GM10266 (cell line): ENCODE results near the gene CYB5D1.

Experiments
- DNase-seq: peaks from one replicate; pipeline ENCODE4 v3.0.0; 2012; ENCODE audit errors: extremely low spot score
- TF ChIP-seq, protein P1 (sequence below): IDR thresholded peaks from 2 replicates; pipeline ENCODE4 v1.5.1; 2012; ENCODE audit warnings: mild to moderate bottlenecking, low read depth; ENCODE audit not compliant: control insufficient read depth, insufficient read depth; ENCODE audit errors: missing control alignments

The CYB5D1 gene

DNA sequence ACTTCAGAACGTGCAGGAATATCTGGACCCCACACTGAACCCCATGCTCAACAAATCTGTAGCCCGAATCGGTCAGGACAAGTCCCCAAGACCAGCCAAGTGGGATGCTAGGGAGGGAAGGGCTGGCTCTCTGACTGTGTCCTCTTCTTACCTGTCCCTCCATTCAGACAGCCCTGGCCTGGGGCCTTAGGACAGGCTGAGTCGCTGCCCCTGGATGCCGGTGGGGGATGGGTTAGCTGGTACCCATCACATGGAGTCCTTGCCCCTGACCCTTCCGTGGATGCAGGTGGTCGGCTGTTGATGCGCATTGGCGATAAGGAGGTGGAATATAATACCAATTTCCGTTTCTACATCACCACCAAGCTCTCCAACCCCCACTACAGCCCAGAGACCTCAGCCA lies 39.8 kb upstream of the CYB5D1 start:
- TF ChIP-seq, protein P1, sequence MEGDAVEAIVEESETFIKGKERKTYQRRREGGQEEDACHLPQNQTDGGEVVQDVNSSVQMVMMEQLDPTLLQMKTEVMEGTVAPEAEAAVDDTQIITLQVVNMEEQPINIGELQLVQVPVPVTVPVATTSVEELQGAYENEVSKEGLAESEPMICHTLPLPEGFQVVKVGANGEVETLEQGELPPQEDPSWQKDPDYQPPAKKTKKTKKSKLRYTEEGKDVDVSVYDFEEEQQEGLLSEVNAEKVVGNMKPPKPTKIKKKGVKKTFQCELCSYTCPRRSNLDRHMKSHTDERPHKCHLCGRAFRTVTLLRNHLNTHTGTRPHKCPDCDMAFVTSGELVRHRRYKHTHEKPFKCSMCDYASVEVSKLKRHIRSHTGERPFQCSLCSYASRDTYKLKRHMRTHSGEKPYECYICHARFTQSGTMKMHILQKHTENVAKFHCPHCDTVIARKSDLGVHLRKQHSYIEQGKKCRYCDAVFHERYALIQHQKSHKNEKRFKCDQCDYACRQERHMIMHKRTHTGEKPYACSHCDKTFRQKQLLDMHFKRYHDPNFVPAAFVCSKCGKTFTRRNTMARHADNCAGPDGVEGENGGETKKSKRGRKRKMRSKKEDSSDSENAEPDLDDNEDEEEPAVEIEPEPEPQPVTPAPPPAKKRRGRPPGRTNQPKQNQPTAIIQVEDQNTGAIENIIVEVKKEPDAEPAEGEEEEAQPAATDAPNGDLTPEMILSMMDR = no peak
- no peak for DNase-seq

DNA sequence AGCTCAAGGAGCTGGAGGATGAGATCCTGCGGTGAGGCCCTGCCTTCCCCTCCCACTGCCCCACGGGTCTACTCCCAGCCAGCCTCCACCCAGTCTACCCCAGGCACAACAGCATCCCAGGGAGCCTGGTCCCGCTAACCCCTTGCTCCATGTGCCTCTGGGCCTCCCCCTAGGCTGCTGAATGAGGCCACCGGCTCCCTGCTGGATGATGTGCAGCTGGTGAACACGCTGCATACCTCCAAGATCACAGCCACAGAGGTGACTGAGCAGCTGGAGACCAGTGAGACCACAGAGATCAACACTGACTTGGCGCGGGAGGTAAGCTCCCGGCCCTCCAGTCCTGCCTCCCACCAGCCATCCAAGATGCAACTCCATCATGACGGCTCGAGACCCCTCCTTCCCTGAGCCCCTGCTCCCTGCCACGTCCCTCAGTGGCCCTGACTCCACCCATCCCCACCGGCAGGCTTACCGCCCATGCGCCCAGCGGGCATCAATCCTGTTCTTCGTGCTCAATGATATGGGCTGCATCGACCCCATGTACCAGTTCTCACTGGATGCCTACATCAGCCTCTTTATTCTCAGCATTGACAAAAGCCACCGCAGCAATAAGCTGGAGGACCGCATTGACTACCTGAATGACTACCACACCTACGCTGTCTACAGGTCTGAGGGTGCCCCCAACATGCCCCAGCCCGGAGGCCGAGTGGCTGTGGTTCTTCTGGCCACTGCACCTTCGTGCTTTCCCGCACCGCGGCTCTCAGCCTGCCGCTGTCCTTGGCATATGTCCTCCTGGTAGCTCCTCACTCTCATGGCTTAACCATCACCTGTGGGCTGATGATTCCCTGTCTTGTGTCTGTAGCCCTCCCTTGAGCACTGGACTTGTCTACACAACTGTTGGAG lies 38.8 kb upstream of the CYB5D1 start:
- TF ChIP-seq, protein P1 = no peak
- DNase-seq = no peak

DNA sequence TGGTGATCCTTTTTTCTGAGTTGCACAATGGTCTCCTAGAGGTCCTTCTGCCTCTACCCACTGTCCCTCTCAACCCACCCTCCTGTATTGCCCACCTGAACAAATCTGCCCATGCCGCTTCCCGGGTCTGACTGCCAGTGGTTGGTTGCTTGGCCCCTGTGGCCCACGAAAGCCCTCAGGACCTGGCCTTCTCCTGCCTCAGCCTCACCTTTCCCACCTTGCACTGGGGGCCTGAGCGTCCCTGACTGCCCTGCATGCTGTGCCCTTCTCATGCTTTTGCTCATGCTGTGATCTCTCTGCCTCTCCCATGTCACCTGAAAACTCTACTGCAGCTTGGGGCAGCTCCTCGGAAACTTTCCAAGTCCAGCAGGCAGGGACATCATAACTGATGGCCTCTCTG lies 37.6 kb upstream of the CYB5D1 start:
- TF ChIP-seq, protein P1 = no peak
- DNase-seq = no peak

DNA sequence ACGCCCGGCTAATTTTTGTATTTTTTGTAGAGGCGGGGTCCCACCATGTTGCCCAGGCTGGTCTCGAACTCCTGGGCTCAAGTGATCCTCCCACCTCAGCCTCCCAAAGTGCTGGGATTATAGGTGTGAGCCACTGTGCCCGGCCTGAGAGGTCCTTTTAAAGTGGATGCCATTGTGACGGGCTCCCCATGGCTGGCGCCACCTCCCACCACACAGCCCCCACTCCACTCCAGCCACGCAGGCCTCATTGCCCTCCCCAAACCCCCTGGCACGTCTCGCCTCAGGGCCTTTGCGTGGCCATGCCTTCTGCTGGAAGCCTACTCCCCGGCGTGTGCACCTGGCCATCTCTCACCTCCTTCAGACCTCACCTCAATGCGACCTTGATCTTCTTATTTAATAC lies 35.7 kb upstream of the CYB5D1 start:
- DNase-seq = no peak
- TF ChIP-seq, protein P1 = no peak

DNA sequence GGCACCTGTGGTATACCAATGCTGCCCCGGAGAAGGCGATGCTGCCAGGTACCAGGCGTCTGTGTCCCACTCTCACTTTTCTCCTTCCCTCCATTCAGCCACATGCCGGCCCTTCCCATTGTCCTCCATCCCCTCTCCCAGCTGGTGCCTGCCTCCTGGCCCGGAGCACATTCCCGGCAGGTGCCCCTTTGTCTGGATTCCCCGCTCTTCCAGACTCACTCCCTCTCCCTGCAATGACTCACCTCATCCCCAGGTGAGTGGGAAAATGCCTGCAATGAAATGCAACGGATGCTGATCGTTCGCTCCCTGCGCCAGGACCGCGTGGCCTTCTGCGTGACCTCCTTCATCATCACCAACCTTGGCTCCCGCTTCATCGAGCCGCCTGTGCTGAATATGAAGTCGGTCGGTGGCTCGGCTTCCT lies 34.2 kb upstream of the CYB5D1 start:
- TF ChIP-seq, protein P1 = no peak
- no peak for DNase-seq

DNA sequence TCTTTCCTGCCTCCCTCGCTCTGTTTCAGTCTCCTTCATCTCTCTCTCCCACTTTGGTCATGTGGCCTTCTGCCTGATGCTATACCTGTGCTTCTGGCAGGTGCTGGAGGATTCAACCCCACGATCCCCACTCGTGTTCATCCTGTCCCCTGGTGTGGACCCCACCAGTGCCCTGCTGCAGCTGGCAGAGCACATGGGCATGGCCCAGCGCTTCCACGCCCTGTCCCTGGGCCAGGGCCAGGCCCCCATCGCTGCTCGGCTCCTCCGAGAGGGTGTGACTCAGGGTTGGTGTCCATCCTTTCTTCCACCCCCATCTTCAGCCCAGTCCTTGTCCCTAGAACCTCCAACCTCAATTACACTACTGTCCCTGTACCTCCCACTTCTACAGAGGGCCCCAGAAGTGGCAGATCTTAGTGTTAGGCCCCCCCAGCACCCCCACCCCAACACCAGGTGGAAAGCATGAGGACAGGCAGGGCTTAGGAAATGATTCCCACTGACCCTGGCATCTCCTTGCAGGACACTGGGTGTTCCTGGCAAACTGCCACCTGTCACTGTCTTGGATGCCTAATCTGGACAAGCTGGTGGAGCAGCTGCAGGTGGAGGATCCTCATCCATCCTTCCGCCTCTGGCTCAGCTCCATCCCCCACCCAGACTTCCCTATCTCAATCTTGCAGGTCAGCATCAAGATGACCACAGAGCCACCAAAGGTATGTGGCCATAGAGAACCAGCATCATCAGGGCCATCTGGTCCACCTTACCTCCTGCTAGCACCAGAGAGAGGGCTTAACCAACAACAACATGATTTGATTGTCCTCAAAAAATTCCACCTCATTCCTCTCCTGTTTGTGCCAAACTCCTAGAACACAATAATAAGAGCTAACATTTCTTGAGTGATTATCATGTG lies 33.5 kb upstream of the CYB5D1 start:
- TF ChIP-seq, protein P1 = no peak
- DNase-seq = no peak
